ENCODE results near the gene DGKB.

- TF ChIP-seq CTCF (conservative IDR thresholded peaks at IDR 0.05; ENCODE audit: low read depth, low read length) (no peak), EZH2 (IDR thresholded peaks at IDR 0.05; ENCODE audit: borderline replicate concordance, low read depth, low read length, poor library complexity, severe bottlenecking) (no peak)
Observed at GRCh38 chr7:14690486-14690885, 212.1 kb downstream of the DGKB start.
